Measurements from ENCODE around the gene POMGNT2.

Gene POMGNT2

DNA sequence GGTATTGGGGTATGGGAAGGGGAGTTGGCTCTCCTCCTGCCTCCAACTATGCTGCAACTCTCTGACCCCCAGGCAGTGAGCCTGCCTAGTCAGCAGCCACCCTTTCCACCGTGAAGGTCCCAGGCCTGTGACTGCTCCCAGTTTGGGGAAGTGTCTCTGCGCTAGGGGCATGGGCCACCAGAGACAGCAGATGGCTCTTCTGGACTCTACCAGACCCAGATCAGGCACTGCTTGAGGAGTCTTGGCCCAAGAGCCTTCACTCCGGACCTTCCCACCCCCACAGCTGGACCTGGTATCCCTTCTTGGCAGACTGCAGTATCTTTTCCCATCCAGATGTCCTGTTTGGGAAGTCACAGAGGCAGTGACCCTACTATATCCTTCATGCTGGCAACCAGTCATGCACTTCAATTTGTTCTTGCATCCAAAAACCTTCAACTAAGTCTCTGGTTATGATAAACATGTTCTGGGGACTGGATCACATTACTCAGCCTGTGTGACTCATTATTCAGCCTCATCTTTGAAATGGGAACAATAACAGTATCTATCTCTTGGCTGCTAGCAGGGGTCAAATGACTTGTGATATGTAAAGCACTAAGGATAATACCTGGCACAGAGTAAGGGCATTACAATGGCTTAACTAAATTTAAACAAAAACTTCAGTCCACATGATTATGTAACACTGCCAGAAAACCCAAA lies 62.7 kb downstream of the POMGNT2 start:
- no peak for FAIRE-seq

DNA sequence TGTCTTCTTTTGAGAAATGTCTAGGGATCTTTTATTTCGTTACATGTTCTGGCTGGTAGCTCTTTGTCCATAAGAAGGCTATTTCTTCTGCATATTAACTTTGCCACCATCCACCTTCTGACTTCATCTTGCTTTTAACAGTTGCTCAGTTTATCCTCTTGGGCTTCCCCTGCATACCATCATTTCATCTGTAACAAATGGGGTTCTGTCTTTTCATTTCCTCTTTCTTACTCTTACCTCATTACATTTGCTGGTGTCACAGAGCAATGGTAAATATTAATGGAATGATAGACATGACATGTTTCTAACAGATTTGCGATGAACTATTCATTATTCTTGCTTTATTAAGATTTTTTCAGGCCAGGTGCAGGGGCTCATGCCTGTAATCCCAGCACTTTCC lies 64.4 kb downstream of the POMGNT2 start:
- no peak for FAIRE-seq

DNA sequence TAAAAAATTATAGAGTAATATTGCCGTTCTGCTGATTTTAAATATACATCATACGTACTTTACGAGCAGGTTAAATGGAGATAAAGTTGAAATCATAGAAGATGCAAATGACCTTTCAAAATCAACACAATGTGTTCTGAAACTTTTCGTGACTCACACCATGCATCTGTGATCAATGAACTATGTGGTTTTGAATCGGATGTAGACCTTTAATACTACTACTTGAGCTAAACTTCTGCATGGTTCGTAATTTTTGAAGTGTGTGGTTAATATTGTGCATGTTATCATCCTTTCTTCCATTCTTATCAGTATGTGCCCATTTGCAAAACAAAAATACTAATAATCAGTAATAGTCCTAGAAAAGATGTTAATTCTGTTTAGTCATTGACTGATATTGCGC lies 67.9 kb downstream of the POMGNT2 start:
- FAIRE-seq, result no peak

DNA sequence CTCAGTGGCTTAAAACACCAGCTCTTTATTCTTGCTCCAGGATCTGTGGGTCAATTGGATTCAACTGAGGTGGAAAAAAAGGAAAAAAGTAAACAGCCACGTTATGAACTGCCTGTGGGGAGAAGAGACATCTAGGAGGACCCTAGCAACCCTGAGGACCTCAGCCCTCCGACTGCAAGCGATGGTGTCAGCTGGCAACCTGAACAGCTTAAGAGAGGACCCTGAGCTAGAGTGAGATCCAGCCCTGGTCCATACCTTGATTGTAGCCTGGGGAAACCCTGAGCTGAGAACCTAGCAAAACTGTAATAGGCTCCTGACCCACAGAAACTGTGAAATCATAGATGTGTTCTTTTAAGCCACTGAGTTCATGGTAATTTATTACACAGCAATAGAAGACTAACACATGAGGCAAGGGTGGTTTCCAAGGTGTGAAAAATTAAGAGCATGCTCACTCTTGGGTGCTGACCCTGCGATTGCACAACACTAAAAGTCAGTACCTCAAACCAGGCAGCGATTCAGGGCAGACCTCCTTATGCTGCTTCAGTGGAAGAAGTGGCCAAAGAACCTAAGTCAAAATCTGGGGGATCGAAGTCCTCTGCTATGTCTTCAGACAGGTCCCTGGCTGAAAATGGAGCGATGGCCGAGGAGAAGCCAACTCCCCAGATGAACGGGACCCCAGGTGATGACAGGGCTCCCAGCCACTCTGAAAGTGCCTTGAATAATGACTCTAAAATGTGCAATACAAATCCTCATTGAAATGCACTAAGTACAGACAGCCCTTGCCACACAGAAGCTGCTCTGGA lies 69.1 kb downstream of the POMGNT2 start:
- FAIRE-seq, result no peak

DNA sequence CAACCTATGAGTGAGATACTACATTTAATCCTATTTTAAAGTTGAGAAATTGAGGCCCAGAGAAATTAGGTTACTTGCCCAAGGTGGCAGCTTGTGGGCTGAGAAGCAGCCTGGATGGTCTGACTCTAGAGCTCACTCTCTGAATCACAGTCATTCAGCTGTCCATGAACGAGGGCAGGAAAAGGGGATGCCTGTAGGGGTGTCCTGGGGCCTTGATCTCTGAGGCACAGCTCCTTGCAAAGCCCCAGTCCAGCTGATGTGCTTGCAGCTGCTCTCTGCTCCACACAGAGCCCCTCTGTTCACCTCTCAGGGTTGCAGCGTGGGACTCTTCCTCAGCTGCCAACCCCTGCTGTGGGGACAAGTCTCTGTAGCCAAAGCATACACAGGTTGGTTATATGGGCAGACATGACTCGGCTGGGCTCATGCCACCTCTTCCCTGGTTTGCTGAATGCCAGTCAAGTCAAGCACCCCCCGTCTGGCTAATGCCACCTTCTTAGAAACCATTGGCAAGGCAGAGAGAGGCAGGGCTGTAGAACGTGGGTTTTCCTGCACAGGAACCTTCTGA lies 70.0 kb downstream of the POMGNT2 start:
- FAIRE-seq, result no peak

DNA sequence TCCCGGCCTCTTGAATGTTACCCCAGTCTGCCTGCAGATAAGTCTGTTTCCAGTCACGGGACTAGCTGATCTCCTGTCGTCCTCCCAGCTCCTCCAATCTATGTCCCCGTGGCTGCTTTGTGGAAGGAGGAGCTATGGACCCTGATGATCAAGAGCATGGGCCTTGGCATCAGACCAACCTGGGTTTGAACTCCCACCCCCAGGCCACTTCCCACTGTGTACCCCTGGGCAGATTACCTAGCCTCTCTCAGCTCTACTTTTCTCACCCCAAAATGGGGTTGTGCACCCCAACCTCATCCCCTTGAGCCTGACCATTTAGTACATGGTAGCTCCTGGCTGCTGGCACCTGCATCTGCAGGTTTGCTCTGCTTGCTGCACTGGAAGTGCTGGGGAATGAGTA lies 71.0 kb downstream of the POMGNT2 start:
- no peak for FAIRE-seq

DNA sequence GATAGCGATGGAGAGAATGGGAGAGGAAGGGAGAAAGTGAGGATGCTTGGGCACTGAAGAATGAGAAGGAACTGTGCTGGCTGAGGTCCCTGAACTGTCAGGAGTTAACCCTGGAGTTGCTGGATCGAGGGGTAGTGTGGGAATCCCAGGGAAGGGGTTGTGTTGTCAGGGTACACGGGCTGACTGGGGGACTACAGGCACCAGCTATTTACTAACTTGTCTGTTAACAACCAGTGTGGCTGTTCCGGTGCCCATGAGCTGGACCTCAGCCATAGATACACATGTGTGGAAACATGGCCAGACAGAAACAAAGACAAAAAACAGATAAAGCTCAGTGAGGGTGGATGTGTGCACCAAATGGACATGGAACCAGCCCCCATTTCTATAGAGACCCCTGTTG lies 71.7 kb downstream of the POMGNT2 start:
- no peak for FAIRE-seq

DNA sequence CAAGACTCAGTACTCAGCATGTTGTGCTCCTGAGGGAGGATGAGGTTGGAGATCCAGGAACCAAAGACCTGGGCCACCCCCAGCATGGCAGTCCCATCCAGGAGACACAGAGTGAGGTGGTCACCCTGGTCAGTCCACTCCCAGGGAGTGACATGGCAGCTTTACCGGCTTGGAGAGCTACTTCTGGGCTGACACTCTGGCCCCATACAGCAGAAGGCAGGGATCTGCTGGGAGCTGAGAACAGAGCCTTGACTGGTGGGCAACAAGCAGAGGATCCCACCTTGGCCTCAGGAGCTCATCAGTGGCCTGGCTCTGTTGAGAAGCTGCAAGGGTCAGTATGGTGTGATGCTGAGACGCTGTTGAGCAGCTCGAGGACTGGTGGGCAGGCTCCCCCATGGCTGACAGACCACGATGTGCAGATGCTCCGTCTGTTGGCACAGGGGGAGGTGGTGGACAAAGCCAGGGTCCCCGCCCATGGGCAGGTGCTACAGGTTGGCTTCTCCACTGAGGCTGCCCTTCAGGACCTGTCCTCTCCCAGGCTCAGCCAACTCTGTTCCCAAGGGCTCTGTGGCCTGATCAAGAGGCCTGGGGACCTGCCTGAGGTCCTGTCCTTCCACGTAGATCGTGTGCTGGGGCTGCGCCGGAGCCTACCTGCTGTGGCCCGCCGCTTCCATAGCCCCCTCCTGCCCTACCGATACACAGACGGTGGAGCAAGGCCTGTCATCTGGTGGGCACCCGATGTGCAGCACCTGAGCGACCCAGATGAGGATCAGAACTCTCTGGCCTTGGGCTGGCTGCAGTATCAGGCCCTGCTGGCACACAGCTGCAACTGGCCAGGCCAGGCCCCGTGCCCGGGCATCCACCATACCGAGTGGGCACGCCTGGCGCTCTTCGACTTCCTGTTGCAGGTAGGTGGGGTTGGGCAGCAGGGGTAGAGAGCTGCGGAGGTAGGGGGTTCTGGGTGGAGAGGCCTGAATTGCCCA lies 72.9 kb downstream of the POMGNT2 start:
- FAIRE-seq, result no peak

DNA sequence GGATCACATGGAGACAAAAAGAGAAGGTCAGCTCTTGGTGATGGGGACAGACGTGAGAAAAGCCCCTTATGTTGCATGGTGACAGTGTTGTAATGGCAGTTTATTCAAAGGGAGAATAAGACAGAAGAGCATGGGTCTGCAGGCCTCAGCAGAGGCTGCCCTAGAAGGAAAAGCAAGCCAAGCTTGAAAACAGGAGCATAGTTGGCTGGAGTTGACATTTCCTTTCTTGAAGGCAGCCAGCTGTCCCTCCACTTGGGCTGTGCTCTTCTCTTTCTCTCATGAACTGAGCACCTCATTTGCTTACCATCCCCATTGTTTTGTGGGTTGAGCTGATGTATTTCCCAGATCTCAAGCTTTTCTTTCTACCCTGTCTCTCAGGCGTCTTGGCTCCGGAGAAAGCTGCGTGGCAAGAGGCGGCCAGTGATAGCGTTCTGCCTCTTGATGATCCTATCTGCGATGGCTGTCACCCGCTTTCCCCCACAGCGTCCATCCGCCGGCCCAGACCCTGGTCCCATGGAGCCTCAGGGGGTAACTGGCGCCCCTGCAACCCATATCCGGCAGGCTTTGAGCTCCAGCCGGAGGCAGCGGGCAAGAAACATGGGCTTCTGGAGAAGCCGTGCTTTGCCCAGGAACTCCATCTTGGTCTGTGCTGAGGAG lies 73.9 kb downstream of the POMGNT2 start:
- no peak for FAIRE-seq

DNA sequence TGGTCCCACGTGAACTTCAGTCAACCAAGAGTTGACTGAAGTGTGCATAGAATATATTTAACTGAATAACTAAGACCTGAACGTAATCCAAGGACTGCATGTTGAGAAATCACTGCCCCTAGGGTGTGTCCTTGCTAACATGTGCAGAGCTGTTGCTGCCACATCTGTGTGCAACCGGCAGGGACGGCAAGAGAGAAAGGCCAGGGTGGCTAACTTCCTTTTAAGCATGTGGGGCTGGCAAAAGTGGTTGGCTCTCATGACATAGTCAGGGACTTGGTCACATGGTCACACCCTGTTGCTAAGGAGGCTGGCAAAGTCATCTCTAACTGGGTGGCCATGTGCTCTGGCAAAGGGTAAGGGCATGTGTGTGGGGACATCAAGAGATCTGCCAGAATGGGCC lies 74.4 kb downstream of the POMGNT2 start:
- no peak for FAIRE-seq

DNA sequence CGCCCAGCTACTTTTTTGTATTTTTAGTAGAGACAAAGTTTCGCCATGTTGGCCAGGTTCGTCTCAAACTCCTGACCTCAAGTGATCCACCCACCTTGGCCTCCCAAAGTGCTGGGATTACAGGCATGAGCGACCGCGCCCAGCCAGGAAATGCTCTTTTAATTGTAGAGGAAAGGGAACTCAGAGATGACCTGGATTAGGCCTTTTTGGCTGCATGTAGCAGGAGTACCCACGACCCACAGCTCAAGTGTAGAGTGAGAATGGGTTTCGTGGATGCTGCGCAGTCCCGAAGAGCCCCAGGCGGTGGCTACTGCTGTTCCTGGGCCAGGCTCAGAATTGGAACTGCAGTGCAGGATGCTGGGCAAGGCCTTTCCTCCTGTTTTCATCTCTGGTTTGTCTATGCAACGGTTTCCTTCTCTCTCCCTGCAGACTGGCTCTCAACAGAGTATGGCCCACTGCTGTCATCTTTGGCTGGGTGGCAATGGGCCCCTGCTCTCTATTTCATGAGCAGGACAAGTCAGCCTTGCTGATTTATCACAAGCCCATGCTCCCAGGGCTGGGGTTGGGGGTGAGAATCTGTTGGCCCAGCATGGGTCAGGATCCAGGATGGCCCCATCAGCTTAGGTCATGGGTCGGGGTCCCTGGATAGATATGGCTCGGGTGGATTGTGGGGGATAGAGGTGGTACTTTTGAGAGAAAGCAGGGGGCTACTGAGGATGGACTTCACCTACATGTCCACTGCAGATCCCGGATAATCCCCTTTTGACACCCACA lies 75.5 kb downstream of the POMGNT2 start:
- FAIRE-seq, result no peak
